Stimulated activated CD8-positive, alpha-beta memory T cell treated with anti-CD3 and anti-CD28 coated beads, Interleukin-7, amount 100 ng/mL, for 48 hours (primary cell): ENCODE results near the gene USP48.
"Not testable (repeated sequence)": the region's sequence is repeated elsewhere in the genome, so short reads cannot be mapped to it uniquely, and the experiment has no call there.

ENCODE experiments used
- DNase-seq, 2 donors: peaks; one replicate each; pipeline ENCODE4 v3.0.0-alpha.2; 2020; ENCODE audit warnings: low read depth in 1 of 2; ENCODE audit errors: extremely low read depth in 1 of 2

Gene USP48

GRCh38 chr1:21782868-21783678 lies at the start of gene USP48:
USP48 (minus strand) TSS chr1:21783149; CDS start chr1:21782957, 192 bp downstream.
- DNase-seq = peak; percentile 94 to 97

- DNase-seq = no peak
Measured at GRCh38 chr1:21831454-21831970, 48.6 kb upstream of the USP48 start.

- no peak for DNase-seq
Measured at GRCh38 chr1:21830792-21831453, 48.0 kb upstream of the USP48 start.

GRCh38 chr1:21829294-21829693 lies 46.3 kb upstream of the USP48 start:
- DNase-seq = no peak

GRCh38 chr1:21828506-21829210 lies 45.7 kb upstream of the USP48 start:
- DNase-seq = no peak

GRCh38 chr1:21828075-21828474 lies 45.1 kb upstream of the USP48 start:
- DNase-seq = no peak

- DNase-seq = no peak
Measured at GRCh38 chr1:21827141-21827679, 44.3 kb upstream of the USP48 start.

- DNase-seq = not testable (repeated sequence)
Measured at GRCh38 chr1:21826694-21827093, 43.7 kb upstream of the USP48 start.

GRCh38 chr1:21825393-21825792 lies 42.4 kb upstream of the USP48 start:
- no peak for DNase-seq

GRCh38 chr1:21824926-21825325 lies 42.0 kb upstream of the USP48 start:
- DNase-seq = no peak

GRCh38 chr1:21823980-21824702 lies 41.2 kb upstream of the USP48 start:
- DNase-seq = no peak

- no peak for DNase-seq
Measured at GRCh38 chr1:21823206-21823979, 40.4 kb upstream of the USP48 start.

- DNase-seq = no peak
Measured at GRCh38 chr1:21822349-21822748, 39.4 kb upstream of the USP48 start.

- DNase-seq = no peak
Measured at GRCh38 chr1:21821385-21822019, 38.6 kb upstream of the USP48 start.

GRCh38 chr1:21820597-21821232 lies 37.8 kb upstream of the USP48 start:
- DNase-seq = no peak

GRCh38 chr1:21818656-21819055 lies 35.7 kb upstream of the USP48 start:
- DNase-seq = no peak

GRCh38 chr1:21816602-21817302 lies 33.8 kb upstream of the USP48 start:
- no peak for DNase-seq

- no peak for DNase-seq
Measured at GRCh38 chr1:21815724-21816321, 32.9 kb upstream of the USP48 start.
